AG04449 (cell line): ENCODE results near the gene HOMER3.
"Not testable (repeated sequence)": the region's sequence is repeated elsewhere in the genome, so short reads cannot be mapped to it uniquely, and the experiment has no call there.

Experiments used
- CTCF ChIA-PET: fragments of 350-600 bp; formaldehyde crosslinking; extraction: SDS; loops from one replicate; lab custom pipeline; 2021; ENCODE audit warnings: antibody characterized with exemption; lab: Yijun Ruan, JAX
- POLR2A ChIA-PET: fragments of 400-600, 350-600 bp; formaldehyde crosslinking; extraction: SDS; loops from one replicate; lab custom pipeline; 2020; ENCODE audit warnings: antibody characterized with exemption, inconsistent platforms; lab: Yijun Ruan, JAX
- DNase-seq: peaks from one replicate; pipeline ENCODE4 v3.0.0-alpha.2; 2010; ENCODE audit warnings: low read depth, low spot score
- H3K4me3 ChIP-seq: 2 replicates; pipeline ENCODE4 v1.5.1; 2011; ENCODE audit warnings: low read depth, mild to moderate bottlenecking, control low read depth, low read length
- CTCF ChIP-seq: IDR thresholded peaks from one replicate; pipeline ENCODE4 v1.5.1; 2011; ENCODE audit warnings: mild to moderate bottlenecking, moderate library complexity, low read length, control low read depth, inconsistent platforms; ENCODE audit not compliant: insufficient read depth; ENCODE audit errors: missing control alignments

HOMER3 gene

GRCh38 chr19:18961767-18962620 lies 21.0 kb upstream of the HOMER3 start:
- CTCF ChIA-PET = no interaction called here
- TF ChIP-seq CTCF = no peak
- H3K4me3 ChIP-seq = no peak overlapping the region
- no peak for DNase-seq
- POLR2A ChIA-PET = no interaction called here

- ChIA-PET POLR2A (no interaction called here), CTCF (no interaction called here)
- no peak for TF ChIP-seq CTCF
- DNase-seq = no peak
- no peak overlapping the region for H3K4me3 ChIP-seq
Measured at GRCh38 chr19:18960370-18960769, 19.4 kb upstream of the HOMER3 start.

GRCh38 chr19:18955042-18955441 lies 14.0 kb upstream of the HOMER3 start:
- POLR2A ChIA-PET = no interaction called here
- no peak overlapping the region for H3K4me3 ChIP-seq
- TF ChIP-seq CTCF = no peak
- CTCF ChIA-PET = no interaction called here
- no peak for DNase-seq

- ChIA-PET POLR2A (no interaction called here), CTCF (no interaction called here)
- no peak for TF ChIP-seq CTCF
- H3K4me3 ChIP-seq = no peak overlapping the region
- no peak for DNase-seq
Measured at GRCh38 chr19:18954094-18954493, 13.1 kb upstream of the HOMER3 start.

- H3K4me3 ChIP-seq, DNase-seq, POLR2A ChIA-PET: not testable (repeated sequence)
- CTCF ChIA-PET = interaction anchor here (1.2 kb wide), 1 partner anchor 35 kb away, joined by 6 read pairs; no protein-coding TSS in a partner anchor
Measured at GRCh38 chr19:18952364-18953003, 11.5 kb upstream of the HOMER3 start.

GRCh38 chr19:18951721-18952281 lies 10.8 kb upstream of the HOMER3 start:
- DNase-seq = no peak
- no peak for TF ChIP-seq CTCF
- ChIA-PET CTCF (no interaction called here), POLR2A (no interaction called here)
- no peak overlapping the region for H3K4me3 ChIP-seq
